HG03025 (cell line): ENCODE measurements around the gene BEND3.
"Not testable (repeated sequence)": the region's sequence is repeated elsewhere in the genome, so short reads cannot be mapped to it uniquely, and the experiment has no call there.

Experiments used
- ATAC-seq: cut with Tn5 transposase; IDR thresholded peaks from one replicate; pipeline ENCODE4 v1.9.1; 2021; ENCODE audit warnings: mild to moderate bottlenecking, moderate library complexity; ENCODE audit not compliant: unreplicated experiment, low FRiP score

Gene BEND3

GRCh38 chr6:107121964-107122495 lies 6.7 kb upstream of the BEND3 start:
- ATAC-seq: no peak

GRCh38 chr6:107121266-107121665 lies 6.0 kb upstream of the BEND3 start:
- ATAC-seq: no peak

- no peak for ATAC-seq
These were observed 5.1 kb upstream of the BEND3 start for GRCh38 chr6:107120404-107120803.

GRCh38 chr6:107118976-107119375 lies 3.7 kb upstream of the BEND3 start:
- no peak for ATAC-seq

- not testable (repeated sequence) for ATAC-seq
These were observed 3.2 kb upstream of the BEND3 start for GRCh38 chr6:107118540-107118939.

- no peak for ATAC-seq
These were observed 1.6 kb upstream of the BEND3 start for GRCh38 chr6:107116931-107117330.

- ATAC-seq: no peak
These were observed 1.1 kb upstream of the BEND3 start for GRCh38 chr6:107116328-107116892.

GRCh38 chr6:107115695-107116327 lies 496 bp upstream of the BEND3 start:
- peak; percentile 4 for ATAC-seq

GRCh38 chr6:107114213-107114925 lies 946 bp downstream of the BEND3 start:
- peak; percentile 67 for ATAC-seq

GRCh38 chr6:107110200-107110599 lies 5.1 kb downstream of the BEND3 start:
- ATAC-seq: no peak

GRCh38 chr6:107108201-107108890 lies 7.0 kb downstream of the BEND3 start:
- no peak for ATAC-seq

- no peak for ATAC-seq
These were observed 7.5 kb downstream of the BEND3 start for GRCh38 chr6:107107791-107108190.

- ATAC-seq: no peak
These were observed 9.2 kb downstream of the BEND3 start for GRCh38 chr6:107106165-107106564.

- ATAC-seq: no peak
These were observed 9.7 kb downstream of the BEND3 start for GRCh38 chr6:107105511-107106116.

GRCh38 chr6:107103082-107103481 lies 12.2 kb downstream of the BEND3 start:
- ATAC-seq: no peak

GRCh38 chr6:107102414-107102805 lies 12.9 kb downstream of the BEND3 start:
- no peak for ATAC-seq

GRCh38 chr6:107101686-107102413 lies 13.5 kb downstream of the BEND3 start:
- ATAC-seq: no peak

GRCh38 chr6:107101211-107101610 lies 14.1 kb downstream of the BEND3 start:
- ATAC-seq: no peak

GRCh38 chr6:107098436-107099307 lies 16.6 kb downstream of the BEND3 start:
- ATAC-seq: no peak
